Gastrocnemius medialis (tissue), 4 donors: ENCODE measurements around the gene SMTNL2. TPM values are rescaled to one million over a fixed set of nuclear protein-coding genes. Genes with fewer than 3 reads are reported as not detected.
A peak's percentile ranks its signal among the peaks of the same experiment; 100 is the strongest.

Experiments used
- ATAC-seq, 2 donors: fragments of 150-250 bp; one replicate each; pipeline ENCODE4 v1.9.1; 2016
- DNase-seq, 2 donors: peaks; one replicate each; pipeline ENCODE4 v3.0.0-alpha.2; 2019
- H3K27ac ChIP-seq, 4 donors: fragments of 200-600 bp; sonication (generic); 1 replicate in 1 of 4; 2 replicates in 3 of 4; pipeline ENCODE4 v1.5.1; 2016 to 2018; ENCODE audit warnings: mild to moderate bottlenecking in 2 of 4, moderate library complexity in 1 of 4
- H3K27me3 ChIP-seq, 3 donors: fragments of 200-600 bp; sonication (generic) in 2 of 3; 1 replicate in 1 of 3; 2 replicates in 2 of 3; pipeline versions ENCODE4 v1.5.1 to v1.6.0; 2016 to 2019; ENCODE audit warnings: mild to moderate bottlenecking in 1 of 3, moderate library complexity in 1 of 3
- H3K36me3 ChIP-seq, 2 donors: fragments of 200-600 bp; sonication (generic) in 1 of 2; one replicate each; pipeline ENCODE4 v1.5.1; 2017 to 2018
- H3K4me1 ChIP-seq, 2 donors: fragments of 200-600 bp; sonication (generic) in 1 of 2; one replicate each; pipeline ENCODE4 v1.5.1; 2016 to 2017; ENCODE audit warnings: mild to moderate bottlenecking in 2 of 2
- H3K4me3 ChIP-seq, 4 donors: fragments of 200-600 bp; sonication (generic) in 3 of 4; 1 replicate in 1 of 4; 2 replicates in 3 of 4; pipeline ENCODE4 v1.5.1; 2016 to 2019; ENCODE audit warnings: mild to moderate bottlenecking in 2 of 4
- H3K9me3 ChIP-seq, 3 donors: fragments of 200-600 bp; sonication (generic) in 2 of 3; 1 replicate in 1 of 3; 2 replicates in 2 of 3; pipeline ENCODE4 v1.5.1; 2016 to 2019
- CTCF ChIP-seq, 5 experiments: fragments of 450-650 bp in 3 of 5; fragments of 200-600 bp in 2 of 5; sonication (generic) in 2 of 5; IDR thresholded peaks in 4 of 5; conservative IDR thresholded peaks in 1 of 5; 1 replicate in 4 of 5; 2 replicates in 1 of 5; pipeline ENCODE4 v1.5.1; 2016 to 2019; ENCODE audit warnings: antibody characterized with exemption in 5 of 5, mild to moderate bottlenecking in 3 of 5, moderate library complexity in 3 of 5
- POLR2A ChIP-seq, 2 donors: fragments of 450-650 bp; IDR thresholded peaks; one replicate each; pipeline ENCODE4 v1.6.1; 2017; ENCODE audit warnings: antibody characterized with exemption in 2 of 2, mild to moderate bottlenecking in 2 of 2, moderate library complexity in 2 of 2
- in situ Hi-C, 4 donors: fragments of 200-750 bp; cut with MboI; loops; one replicate each; pipeline versions ENCODE4 v1.15.0 to v1.8.0; 2017; ENCODE audit warnings: low sequenced_read_pairs in 4 of 4
- intact Hi-C: fragments of 100-400 bp; cut with DNase I; formaldehyde crosslinking; loops from one replicate; pipeline ENCODE4 v1.15.1; 2023; ENCODE audit warnings: low total_unique reads
- total RNA-seq, 4 donors: library from RNA; depleted of rRNA; stranded (reverse); fragments of >200 nt; gene quantifications; one replicate each; pipeline versions ENCODE4 v1.1.0 to v1.2.3, GENCODE V29; 2016

The SMTNL2 gene
- total RNA-seq, 4 donors from 2014 or later = 110 to 588 (median 420) TPM

DNA sequence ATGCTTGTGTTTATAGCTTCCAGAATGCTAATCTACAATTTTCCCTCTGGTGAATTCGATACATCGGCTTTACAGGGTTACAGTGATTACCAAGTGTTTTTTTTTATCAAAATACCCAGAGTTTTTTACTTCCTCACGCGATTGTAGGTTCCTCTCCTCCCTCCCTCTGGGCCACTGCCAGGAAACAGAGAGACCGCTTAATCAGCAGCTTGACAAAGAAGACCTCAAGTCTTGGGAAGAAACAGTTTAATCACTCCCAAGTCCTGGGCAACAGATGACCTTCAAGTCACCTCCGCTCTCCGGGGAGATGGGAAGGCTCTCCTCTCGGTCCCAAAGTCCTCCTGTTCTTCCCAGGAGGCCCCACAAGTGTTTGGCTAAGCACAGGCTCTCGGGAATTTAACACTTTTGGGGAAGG is 23.5 kb downstream of the SMTNL2 start:
- intact Hi-C loops (loop anchor here (2.0 kb wide), 1 partner anchor 17 kb away; no protein-coding TSS in a partner anchor), in situ Hi-C loops (no loop called here)
- DNase-seq = peak in 1 of 2 donors; percentile 76
- no peaks in the 10 kb centered on the region for H3K27me3 ChIP-seq
- TF ChIP-seq CTCF (IDR thresholded peaks at IDR 0.05 in 4 of 5, conservative IDR thresholded peaks at IDR 0.05 in 1 of 5) (no peak), POLR2A (IDR thresholded peaks at IDR 0.05) (no peak)
- H3K27ac ChIP-seq = peak overlapping the region; percentile 86 to 100 (median 94)
- H3K36me3 ChIP-seq = peaks cover 0 to 17% of the 10 kb centered on the region in 2 donors
- H3K4me3 ChIP-seq = no peak overlapping the region
- H3K9me3 ChIP-seq = no peaks in the 10 kb centered on the region
- H3K4me1 ChIP-seq = peaks cover 82 to 83% of the 10 kb centered on the region in 2 donors
- ATAC-seq = no peak

DNA sequence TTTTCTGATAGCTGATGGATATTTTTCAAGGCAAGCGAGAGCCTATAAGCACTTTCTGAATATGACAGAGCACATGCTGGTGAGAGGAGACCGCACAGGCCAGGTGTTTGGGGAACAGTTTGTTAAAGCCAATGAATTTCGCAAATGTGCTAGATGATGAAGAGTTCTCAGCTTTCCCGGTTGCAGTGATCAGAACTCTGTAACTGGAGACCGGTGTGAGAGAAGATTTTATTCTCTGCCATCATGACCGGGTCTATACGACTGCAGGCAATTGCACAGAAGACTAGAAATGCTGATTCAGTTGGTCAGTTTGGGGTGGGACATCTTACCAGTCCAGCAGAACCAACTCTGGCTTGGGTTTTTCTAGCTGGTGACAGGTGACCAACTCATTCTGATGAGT is 25.4 kb downstream of the SMTNL2 start:
- Histone ChIP-seq H3K4me3 (no peak overlapping the region), H3K36me3 (peaks cover 0 to 17% of the 10 kb centered on the region in 2 donors), H3K27me3 (no peaks in the 10 kb centered on the region), H3K9me3 (no peaks in the 10 kb centered on the region), H3K4me1 (peaks cover 64 to 69% of the 10 kb centered on the region in 2 donors), H3K27ac (peak overlapping the region; percentile 86 to 100 (median 94))
- in situ Hi-C loops (no loop called here), intact Hi-C loops (loop anchor here (2.0 kb wide), 1 partner anchor 19 kb away; no protein-coding TSS in a partner anchor)
- peak; percentile 83 to 89 for DNase-seq
- ATAC-seq = peak; percentile 82 to 87
- TF ChIP-seq POLR2A (IDR thresholded peaks at IDR 0.05) (peak; percentile 47 to 68), CTCF (IDR thresholded peaks at IDR 0.05 in 4 of 5, conservative IDR thresholded peaks at IDR 0.05 in 1 of 5) (no peak)

- H3K4me3 ChIP-seq = peak overlapping the region; percentile 6 to 32 (median 20)
- in situ Hi-C loops = no loop called here
- H3K36me3 ChIP-seq = peaks cover 0 to 17% of the 10 kb centered on the region in 2 donors
- H3K27ac ChIP-seq = peak overlapping the region; percentile 86 to 100 (median 94)
- no peaks in the 10 kb centered on the region for H3K27me3 ChIP-seq
- intact Hi-C loops = no loop called here
- TF ChIP-seq POLR2A (IDR thresholded peaks at IDR 0.05) = no peak
- H3K4me1 ChIP-seq = peaks cover 60 to 65% of the 10 kb centered on the region in 2 donors
- no peaks in the 10 kb centered on the region for H3K9me3 ChIP-seq
- DNase-seq (peak in 1 of 2 donors; percentile 36), ATAC-seq (peak in 1 of 2 donors; percentile 1)
These were observed 25.8 kb downstream of the SMTNL2 start for GRCh38 chr17:4610162-4610561.

GRCh38 chr17:4610656-4611055 is 26.3 kb downstream of the SMTNL2 start:
- peaks cover 55 to 60% of the 10 kb centered on the region in 2 donors for H3K4me1 ChIP-seq
- no peaks in the 10 kb centered on the region for H3K9me3 ChIP-seq
- peak; percentile 6 to 10 for ATAC-seq
- intact Hi-C loops = no loop called here
- peak in 1 of 2 donors; percentile 59 for DNase-seq
- in situ Hi-C loops = no loop called here
- no peaks in the 10 kb centered on the region for H3K27me3 ChIP-seq
- TF ChIP-seq POLR2A (IDR thresholded peaks at IDR 0.05) (no peak), CTCF (IDR thresholded peaks at IDR 0.05 in 4 of 5, conservative IDR thresholded peaks at IDR 0.05 in 1 of 5) (no peak)
- peak overlapping the region; percentile 86 to 100 (median 94) for H3K27ac ChIP-seq
- peak overlapping the region; percentile 6 to 32 (median 20) for H3K4me3 ChIP-seq
- peaks cover 0 to 12% of the 10 kb centered on the region in 2 donors for H3K36me3 ChIP-seq

DNA sequence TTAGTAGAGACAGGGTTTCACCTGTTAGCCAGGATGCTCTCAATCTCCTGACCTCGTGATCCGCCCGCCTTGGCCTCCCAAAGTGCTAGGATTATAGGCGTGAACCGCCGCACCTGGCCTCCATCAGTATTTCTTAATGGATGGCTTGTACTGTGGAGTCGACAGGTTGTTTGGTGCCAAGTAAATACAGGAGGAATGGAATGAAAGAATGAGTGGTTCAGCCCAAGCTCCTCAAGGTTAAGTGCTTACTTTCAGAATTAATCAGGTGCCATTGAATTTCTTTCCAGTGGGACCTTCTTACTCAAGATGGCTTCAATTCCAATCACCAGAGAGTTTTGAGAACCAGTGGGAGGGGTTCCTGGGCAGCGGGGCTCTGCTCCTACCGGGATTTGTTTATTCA is 32.1 kb downstream of the SMTNL2 start:
- Histone ChIP-seq H3K27ac (peak overlapping the region; percentile 76 to 100 (median 92)), H3K9me3 (no peaks in the 10 kb centered on the region), H3K4me1 (peaks cover 13 to 33% of the 10 kb centered on the region in 2 donors), H3K36me3 (no peaks in the 10 kb centered on the region), H3K27me3 (no peaks in the 10 kb centered on the region), H3K4me3 (no peak overlapping the region)
- in situ Hi-C loops (no loop called here), intact Hi-C loops (loop anchor here (5.0 kb wide), 1 partner anchor 34 kb away; the partner anchor contains the start of gene SMTNL2)
- no peak for DNase-seq
- ATAC-seq = peak in 1 of 2 donors; percentile 1
- TF ChIP-seq POLR2A (IDR thresholded peaks at IDR 0.05) = no peak
- no peak for TF ChIP-seq CTCF (IDR thresholded peaks at IDR 0.05 in 4 of 5, conservative IDR thresholded peaks at IDR 0.05 in 1 of 5)
